DND-41 (cell line): ENCODE results near the gene TMEM87B.

Source experiments
- ATAC-seq: fragments of 200-7000 bp; cut with Tn5 transposase; 3 replicates; pipeline ENCODE4 v1.9.1; 2021; ENCODE audit warnings: low read depth; ENCODE audit not compliant: insufficient read depth
- DNase-seq: peaks from one replicate; pipeline ENCODE4 v3.0.0-alpha.2; 2020
- H2AFZ ChIP-seq: 2 replicates; pipeline ENCODE4 v1.6.0; 2012; ENCODE audit warnings: low read depth, low read length
- H3K27ac ChIP-seq: 2 replicates; pipeline ENCODE4 v1.5.1; 2012; ENCODE audit warnings: low read length, inconsistent platforms
- H3K27me3 ChIP-seq: fragments of 200-600 bp; sonication (generic); 2 replicates; pipeline ENCODE4 v1.6.0; 2012; ENCODE audit warnings: low read length, mild to moderate bottlenecking, inconsistent platforms; ENCODE audit not compliant: insufficient read depth, poor library complexity
- H3K36me3 ChIP-seq: 2 replicates; pipeline ENCODE4 v1.5.1; 2012; ENCODE audit warnings: low read length, inconsistent platforms; ENCODE audit not compliant: insufficient read depth
- H3K4me1 ChIP-seq: 2 replicates; pipeline ENCODE4 v1.5.1; 2012; ENCODE audit warnings: mild to moderate bottlenecking, low read length; ENCODE audit not compliant: insufficient read depth
- H3K4me2 ChIP-seq: 2 replicates; pipeline ENCODE4 v1.6.0; 2012; ENCODE audit warnings: mild to moderate bottlenecking, moderate library complexity, low read length, inconsistent platforms; ENCODE audit not compliant: insufficient read depth
- H3K4me3 ChIP-seq, 2 experiments: fragments of 200-600 bp in 1 of 2; shearing (Covaris generic) in 1 of 2; 2 replicates each; pipeline ENCODE4 v1.5.1; 2012 to 2016; ENCODE audit warnings: inconsistent platforms in 2 of 2, low read length in 2 of 2, mild to moderate bottlenecking in 2 of 2, low read depth in 1 of 2, moderate library complexity in 1 of 2
- H3K79me2 ChIP-seq: 2 replicates; pipeline ENCODE4 v1.6.0; 2012; ENCODE audit warnings: low read length, inconsistent platforms; ENCODE audit not compliant: insufficient read depth
- H3K9ac ChIP-seq: 2 replicates; pipeline ENCODE4 v1.6.0; 2012; ENCODE audit warnings: low read depth, mild to moderate bottlenecking, inconsistent platforms, low read length, moderate library complexity
- H3K9me3 ChIP-seq: 2 replicates; pipeline ENCODE4 v1.5.1; 2012; ENCODE audit warnings: low read length, moderate library complexity, mild to moderate bottlenecking, inconsistent platforms; ENCODE audit not compliant: insufficient read depth, severe bottlenecking
- H4K20me1 ChIP-seq: 2 replicates; pipeline ENCODE4 v1.6.0; 2012; ENCODE audit warnings: low read length; ENCODE audit not compliant: insufficient read depth
- CTCF ChIP-seq: IDR thresholded peaks from 2 replicates; pipeline ENCODE4 v1.5.1; 2012; ENCODE audit warnings: borderline replicate concordance, low read length, moderate library complexity, mild to moderate bottlenecking; ENCODE audit not compliant: poor library complexity, severe bottlenecking; ENCODE audit errors: extremely low read depth
- EZH2 ChIP-seq: IDR thresholded peaks from 3 replicates; pipeline ENCODE4 v1.6.1; 2012; ENCODE audit warnings: borderline replicate concordance, low read depth, mild to moderate bottlenecking, moderate library complexity, low read length, inconsistent platforms; ENCODE audit not compliant: severe bottlenecking

TMEM87B gene

GRCh38 chr2:112029164-112029563, 25.9 kb upstream of the TMEM87B start:
- DNase-seq (no peak), ATAC-seq (no peak)
- no peaks in the 10 kb centered on the region for H3K79me2 ChIP-seq
- H3K9ac ChIP-seq = no peak overlapping the region
- peaks cover 42% of the 10 kb centered on the region for H3K4me1 ChIP-seq
- no peak overlapping the region for H3K4me3 ChIP-seq
- H3K36me3 ChIP-seq = no peaks in the 10 kb centered on the region
- no peaks in the 10 kb centered on the region for H4K20me1 ChIP-seq
- H3K27ac ChIP-seq = no peak overlapping the region
- H3K9me3 ChIP-seq = no peaks in the 10 kb centered on the region
- no peaks in the 10 kb centered on the region for H3K27me3 ChIP-seq
- no peak overlapping the region for H3K4me2 ChIP-seq
- H2AFZ ChIP-seq = no peak overlapping the region
- TF ChIP-seq CTCF = no peak
- TF ChIP-seq EZH2 = no peak

GRCh38 chr2:112031473-112032223, 23.4 kb upstream of the TMEM87B start:
- peak overlapping the region; percentile 53 for H3K9ac ChIP-seq
- H3K79me2 ChIP-seq = no peaks in the 10 kb centered on the region
- H3K27ac ChIP-seq = peak overlapping the region; percentile 89
- peak overlapping the region in 1 of 2 experiments; percentile 22; a peak in 2 of 4 replicates for H3K4me3 ChIP-seq
- H3K4me1 ChIP-seq = peaks cover 40% of the 10 kb centered on the region
- peak overlapping the region; percentile 68 for H2AFZ ChIP-seq
- H3K36me3 ChIP-seq = no peaks in the 10 kb centered on the region
- no peaks in the 10 kb centered on the region for H3K27me3 ChIP-seq
- ATAC-seq = peak; percentile 77
- no peak for TF ChIP-seq CTCF
- no peak for TF ChIP-seq EZH2
- DNase-seq = peak; percentile 58
- no peaks in the 10 kb centered on the region for H4K20me1 ChIP-seq
- no peaks in the 10 kb centered on the region for H3K9me3 ChIP-seq
- peak overlapping the region; percentile 54 for H3K4me2 ChIP-seq

- H3K9ac ChIP-seq = peak overlapping the region; percentile 53
- H3K36me3 ChIP-seq = no peaks in the 10 kb centered on the region
- H3K9me3 ChIP-seq = no peaks in the 10 kb centered on the region
- peak overlapping the region; percentile 89 for H3K27ac ChIP-seq
- H3K4me2 ChIP-seq = peak overlapping the region; percentile 54
- no peaks in the 10 kb centered on the region for H4K20me1 ChIP-seq
- DNase-seq (no peak), ATAC-seq (peak; percentile 29)
- peak overlapping the region; percentile 68 for H2AFZ ChIP-seq
- H3K79me2 ChIP-seq = no peaks in the 10 kb centered on the region
- TF ChIP-seq CTCF = no peak
- no peak for TF ChIP-seq EZH2
- peak overlapping the region in 1 of 2 experiments; percentile 21; a peak in 1 of 4 replicates for H3K4me3 ChIP-seq
- H3K4me1 ChIP-seq = peaks cover 40% of the 10 kb centered on the region
- H3K27me3 ChIP-seq = no peaks in the 10 kb centered on the region
These were observed 22.9 kb upstream of the TMEM87B start for GRCh38 chr2:112032224-112032586.
